ENCODE data around the gene ECHS1.
A peak's percentile ranks its signal among the peaks of the same experiment; 100 is the strongest.

ECHS1 gene

GRCh38 chr10:133335246-133336117 lies 37.7 kb downstream of the ECHS1 start:
- Histone ChIP-seq H3K4me3 (ENCODE audit: low read depth, low read length) (peak overlapping the region; percentile 62), H3K27me3 (ENCODE audit: control insufficient read depth, insufficient read depth, low read length) (peaks cover 97% of the 10 kb centered on the region), H3K27ac (ENCODE audit: low read depth, low read length) (no peak overlapping the region), H3K36me3 (ENCODE audit: control insufficient read depth, insufficient read depth, low read length) (no peaks in the 10 kb centered on the region), H3K9ac (ENCODE audit: low read length) (no peak overlapping the region), H3K4me1 (ENCODE audit: control insufficient read depth, insufficient read depth, low read length) (peaks cover 3% of the 10 kb centered on the region; the same call in 1 of the 2 replicates), H3K9me3 (ENCODE audit: control insufficient read depth, insufficient read depth, low read depth, low read length) (no peaks in the 10 kb centered on the region; the same call in 1 of the 2 replicates)

- Histone ChIP-seq H3K4me1 (ENCODE audit: control insufficient read depth, insufficient read depth, low read length) (peaks cover 3% of the 10 kb centered on the region; the same call in 1 of the 2 replicates), H3K36me3 (ENCODE audit: control insufficient read depth, insufficient read depth, low read length) (no peaks in the 10 kb centered on the region), H3K9me3 (ENCODE audit: control insufficient read depth, insufficient read depth, low read depth, low read length) (no peaks in the 10 kb centered on the region; the same call in 1 of the 2 replicates), H3K27ac (ENCODE audit: low read depth, low read length) (no peak overlapping the region), H3K4me3 (ENCODE audit: low read depth, low read length) (peak overlapping the region; percentile 62), H3K9ac (ENCODE audit: low read length) (no peak overlapping the region), H3K27me3 (ENCODE audit: control insufficient read depth, insufficient read depth, low read length) (peaks cover 94% of the 10 kb centered on the region)
Observed at GRCh38 chr10:133334503-133335245, 38.5 kb downstream of the ECHS1 start.

DNA sequence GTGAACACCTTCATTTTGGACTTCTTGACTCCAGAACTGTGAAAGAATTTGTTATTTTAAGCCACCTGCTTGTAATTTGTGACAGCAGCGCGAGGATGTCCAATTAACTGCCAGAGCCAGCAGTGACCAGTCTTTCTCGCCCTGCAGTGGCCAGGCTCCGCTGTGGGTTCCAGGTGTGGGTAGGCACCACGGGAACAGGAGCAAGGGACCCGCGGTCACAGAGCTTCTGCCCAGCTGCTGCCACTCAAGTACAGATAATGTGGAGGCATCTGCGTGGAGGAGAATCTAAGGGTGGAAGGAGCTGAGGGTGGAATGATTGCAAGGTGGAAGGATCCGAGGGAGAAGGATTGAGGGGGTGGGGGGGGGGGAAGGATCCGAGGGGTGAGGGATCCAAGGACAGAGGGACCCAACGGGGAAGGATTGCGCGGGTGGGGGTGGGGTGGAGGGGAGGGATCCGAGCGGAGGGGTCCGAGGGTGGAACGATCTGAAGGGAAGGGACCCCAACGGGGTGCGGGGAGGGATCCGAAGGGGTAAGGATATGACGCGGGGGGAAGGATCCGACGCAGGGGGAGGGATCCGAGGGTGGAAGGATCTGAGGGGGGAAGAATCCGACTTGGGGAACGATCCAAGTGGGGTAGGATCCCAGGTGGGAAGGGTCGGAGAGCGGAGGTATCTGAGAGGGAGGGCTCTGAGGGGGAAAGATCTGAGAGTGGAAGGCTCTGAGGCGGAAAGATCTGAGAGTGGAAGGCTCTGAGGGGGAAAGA lies 40.0 kb downstream of the ECHS1 start:
- H3K9ac ChIP-seq (ENCODE audit: low read length) = no peak overlapping the region
- H3K9me3 ChIP-seq (ENCODE audit: control insufficient read depth, insufficient read depth, low read depth, low read length) = no peaks in the 10 kb centered on the region
- H3K36me3 ChIP-seq (ENCODE audit: control insufficient read depth, insufficient read depth, low read length) = no peaks in the 10 kb centered on the region
- no peak overlapping the region for H3K27ac ChIP-seq (ENCODE audit: low read depth, low read length)
- no peak overlapping the region for H3K4me3 ChIP-seq (ENCODE audit: low read depth, low read length)
- peaks cover 94% of the 10 kb centered on the region for H3K27me3 ChIP-seq (ENCODE audit: control insufficient read depth, insufficient read depth, low read length)
- H3K4me1 ChIP-seq (ENCODE audit: control insufficient read depth, insufficient read depth, low read length) = peaks cover 11% of the 10 kb centered on the region

DNA sequence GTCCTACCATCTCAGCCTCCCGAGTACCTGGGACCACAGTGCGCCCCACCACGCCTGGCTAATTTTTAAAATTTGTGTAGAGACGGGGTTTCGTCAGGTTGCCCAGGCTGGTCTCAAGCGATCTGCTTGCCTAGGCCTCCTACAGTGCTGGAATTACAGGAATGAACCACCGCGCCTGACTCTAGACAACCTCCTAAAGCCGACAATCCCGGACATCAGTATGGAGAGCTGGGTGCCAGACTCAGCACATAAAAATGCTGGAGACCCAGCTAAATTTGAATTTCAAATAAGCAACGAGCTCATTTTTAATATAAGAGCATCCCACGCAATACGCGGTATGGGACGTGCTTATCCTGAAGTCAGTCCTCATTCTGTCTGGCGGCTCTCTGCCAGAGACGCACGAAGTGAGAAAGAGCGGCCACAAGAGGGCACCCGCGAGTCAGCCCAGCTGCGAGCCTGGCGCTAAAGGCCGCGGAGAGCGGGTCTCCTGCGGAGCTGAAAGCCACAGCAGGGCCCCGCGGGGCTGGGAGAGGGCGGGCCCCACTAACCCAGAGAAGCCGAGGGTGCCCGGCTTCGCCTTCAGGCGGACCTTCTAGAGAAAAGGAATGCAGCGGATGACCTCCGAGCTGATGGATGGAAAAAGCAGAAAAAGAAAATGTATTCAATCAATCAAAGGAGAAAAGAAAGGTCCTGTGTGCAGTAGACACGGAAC lies 43.5 kb downstream of the ECHS1 start:
- Histone ChIP-seq H3K27ac (ENCODE audit: low read depth, low read length) (no peak overlapping the region), H3K4me1 (ENCODE audit: control insufficient read depth, insufficient read depth, low read length) (peaks cover 22% of the 10 kb centered on the region), H3K36me3 (ENCODE audit: control insufficient read depth, insufficient read depth, low read length) (no peaks in the 10 kb centered on the region), H3K9ac (ENCODE audit: low read length) (no peak overlapping the region), H3K4me3 (ENCODE audit: low read depth, low read length) (peak overlapping the region; percentile 40; the same call in 1 of the 2 replicates), H3K27me3 (ENCODE audit: control insufficient read depth, insufficient read depth, low read length) (peaks cover 94% of the 10 kb centered on the region), H3K9me3 (ENCODE audit: control insufficient read depth, insufficient read depth, low read depth, low read length) (no peaks in the 10 kb centered on the region)

- no peak overlapping the region for H3K4me3 ChIP-seq (ENCODE audit: low read depth, low read length)
- H3K4me1 ChIP-seq (ENCODE audit: control insufficient read depth, insufficient read depth, low read length) = peaks cover 22% of the 10 kb centered on the region
- H3K36me3 ChIP-seq (ENCODE audit: control insufficient read depth, insufficient read depth, low read length) = no peaks in the 10 kb centered on the region
- no peaks in the 10 kb centered on the region for H3K9me3 ChIP-seq (ENCODE audit: control insufficient read depth, insufficient read depth, low read depth, low read length)
- peak overlapping the region; percentile 7 for H3K9ac ChIP-seq (ENCODE audit: low read length)
- no peak overlapping the region for H3K27ac ChIP-seq (ENCODE audit: low read depth, low read length)
- H3K27me3 ChIP-seq (ENCODE audit: control insufficient read depth, insufficient read depth, low read length) = peaks cover 85% of the 10 kb centered on the region
Observed at GRCh38 chr10:133328358-133329343, 44.5 kb downstream of the ECHS1 start.

DNA sequence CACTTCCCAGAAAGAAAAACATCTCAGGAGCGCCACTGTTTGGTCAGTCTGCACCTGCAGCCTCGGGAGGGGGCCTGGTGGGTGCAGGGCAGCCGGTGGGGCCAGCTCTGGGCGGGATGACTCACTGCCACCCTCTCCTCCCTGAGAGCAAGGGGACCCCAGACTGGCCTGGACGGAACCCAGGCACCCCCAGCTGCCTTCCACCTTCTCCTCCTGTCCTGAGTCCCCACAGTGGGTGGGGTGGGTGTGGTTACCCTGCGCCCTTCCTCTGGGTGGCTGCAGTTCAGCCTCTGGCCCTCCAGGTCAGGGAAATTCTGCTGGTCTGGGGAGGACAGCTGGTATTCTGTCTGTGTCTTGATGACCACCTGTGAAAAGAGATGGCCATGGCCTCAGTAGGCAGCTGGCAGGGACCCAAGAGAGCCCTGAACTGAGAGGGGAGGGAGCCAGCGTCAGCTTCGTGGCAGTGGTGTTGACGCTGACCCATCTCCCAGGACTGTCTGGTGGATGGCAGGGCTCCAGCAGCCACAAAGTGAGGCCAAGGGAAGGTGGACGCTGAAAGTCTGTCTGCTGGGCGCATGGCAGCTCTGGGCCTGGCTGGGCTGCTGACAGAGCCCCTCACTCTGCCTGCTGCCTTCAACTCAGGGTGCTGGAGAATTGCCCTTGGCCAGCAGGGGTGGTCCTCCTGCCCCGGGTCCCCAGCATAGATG lies 45.4 kb downstream of the ECHS1 start:
- H3K27me3 ChIP-seq (ENCODE audit: control insufficient read depth, insufficient read depth, low read length) = peaks cover 78% of the 10 kb centered on the region
- H3K36me3 ChIP-seq (ENCODE audit: control insufficient read depth, insufficient read depth, low read length) = no peaks in the 10 kb centered on the region
- no peak overlapping the region for H3K9ac ChIP-seq (ENCODE audit: low read length)
- no peaks in the 10 kb centered on the region for H3K9me3 ChIP-seq (ENCODE audit: control insufficient read depth, insufficient read depth, low read depth, low read length)
- H3K4me3 ChIP-seq (ENCODE audit: low read depth, low read length) = no peak overlapping the region
- H3K27ac ChIP-seq (ENCODE audit: low read depth, low read length) = no peak overlapping the region
- peaks cover 22% of the 10 kb centered on the region for H3K4me1 ChIP-seq (ENCODE audit: control insufficient read depth, insufficient read depth, low read length)

GRCh38 chr10:133326745-133327650 lies 46.2 kb downstream of the ECHS1 start:
- H3K4me1 ChIP-seq (ENCODE audit: control insufficient read depth, insufficient read depth, low read length) = peaks cover 22% of the 10 kb centered on the region
- no peak overlapping the region for H3K27ac ChIP-seq (ENCODE audit: low read depth, low read length)
- H3K4me3 ChIP-seq (ENCODE audit: low read depth, low read length) = no peak overlapping the region
- no peaks in the 10 kb centered on the region for H3K36me3 ChIP-seq (ENCODE audit: control insufficient read depth, insufficient read depth, low read length)
- no peaks in the 10 kb centered on the region for H3K9me3 ChIP-seq (ENCODE audit: control insufficient read depth, insufficient read depth, low read depth, low read length)
- H3K9ac ChIP-seq (ENCODE audit: low read length) = no peak overlapping the region
- peaks cover 69% of the 10 kb centered on the region for H3K27me3 ChIP-seq (ENCODE audit: control insufficient read depth, insufficient read depth, low read length)

GRCh38 chr10:133326223-133326551 lies 47.0 kb downstream of the ECHS1 start:
- Histone ChIP-seq H3K4me3 (ENCODE audit: low read depth, low read length) (peak overlapping the region; percentile 73), H3K27ac (ENCODE audit: low read depth, low read length) (no peak overlapping the region), H3K36me3 (ENCODE audit: control insufficient read depth, insufficient read depth, low read length) (no peaks in the 10 kb centered on the region), H3K27me3 (ENCODE audit: control insufficient read depth, insufficient read depth, low read length) (peaks cover 61% of the 10 kb centered on the region), H3K9ac (ENCODE audit: low read length) (peak overlapping the region; percentile 50), H3K9me3 (ENCODE audit: control insufficient read depth, insufficient read depth, low read depth, low read length) (no peaks in the 10 kb centered on the region), H3K4me1 (ENCODE audit: control insufficient read depth, insufficient read depth, low read length) (peaks cover 22% of the 10 kb centered on the region)
